Spinal cord (tissue), 10 donors: ENCODE measurements around the gene KRTAP6-2. TPM values are rescaled to one million over a fixed set of nuclear protein-coding genes. Genes with fewer than 3 reads are reported as not detected.
A peak's percentile ranks its signal among the peaks of the same experiment; 100 is the strongest.

ENCODE experiments used
- DNase-seq, 6 donors: peaks; one replicate each; pipeline versions ENCODE4 v3.0.0 to v3.0.0-alpha.2; 2013 to 2015; ENCODE audit warnings: low spot score in 6 of 6, low read depth in 4 of 6
- H3K27ac ChIP-seq: one replicate; pipeline ENCODE4 v1.5.1; 2013; ENCODE audit warnings: low read depth, low read length, control low read depth
- H3K27me3 ChIP-seq: one replicate; pipeline ENCODE4 v1.6.1; 2013; ENCODE audit warnings: low read length; ENCODE audit not compliant: control insufficient read depth, insufficient read depth
- H3K36me3 ChIP-seq: one replicate; pipeline ENCODE4 v1.6.1; 2013; ENCODE audit warnings: low read length; ENCODE audit not compliant: control insufficient read depth, insufficient read depth
- H3K4me1 ChIP-seq: one replicate; pipeline ENCODE4 v1.6.1; 2013; ENCODE audit warnings: low read length; ENCODE audit not compliant: control insufficient read depth, insufficient read depth
- H3K4me3 ChIP-seq: one replicate; pipeline ENCODE4 v1.5.1; 2013; ENCODE audit warnings: low read depth, low read length, control low read depth
- H3K9me3 ChIP-seq: one replicate; pipeline ENCODE4 v1.6.1; 2013; ENCODE audit warnings: low read length; ENCODE audit not compliant: control insufficient read depth, insufficient read depth
- WGBS: methylation state at CpG from one replicate; pipeline ENCODE4 v1.1.5; 2013; ENCODE audit warnings: missing lambda C conversion rate; ENCODE audit not compliant: insufficient coverage; 5-methylcytosine and 5-hydroxymethylcytosine counted together
- polyA plus RNA-seq, 2 donors: library from polyadenylated mRNA; unstranded; fragments of 120-200 nt; gene quantifications; one replicate each; pipeline ENCODE4 v1.2.1, GENCODE V29; 2013; ENCODE audit not compliant: insufficient read length in 2 of 2
- total RNA-seq, 2 donors: library from RNA; depleted of rRNA in 1 of 2; stranded (reverse); fragments of 120-200 nt in 1 of 2; fragments of >200 nt in 1 of 2; gene quantifications; one replicate each; pipeline versions ENCODE4 v1.2.3 to v1.2.4, GENCODE V29; 2013 to 2014
- donor health status: healthy.

The KRTAP6-2 gene
- total and polyA plus RNA-seq, 4 donors: not detected

DNA sequence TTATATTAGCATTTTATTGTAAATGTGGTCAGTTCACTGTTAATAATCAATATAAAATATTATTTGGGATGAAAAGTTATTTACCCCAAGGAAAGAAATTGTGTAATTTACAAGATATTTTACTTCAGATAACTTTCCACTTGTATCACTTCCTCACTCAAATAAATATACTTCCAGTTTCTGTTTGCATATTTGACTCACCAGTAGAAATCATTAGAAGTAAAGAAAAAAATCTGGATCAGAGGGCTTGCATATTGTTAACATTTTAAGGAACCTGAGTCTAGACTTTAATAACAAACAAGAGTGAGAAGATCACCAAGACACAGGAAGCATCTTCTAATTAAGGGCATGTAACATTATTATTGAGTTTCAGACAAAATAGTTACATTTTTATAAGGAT, 21.4 kb upstream of the KRTAP6-2 start:
- no peak for DNase-seq
- H3K4me1 ChIP-seq: no peaks in the 10 kb centered on the region
- H3K27ac ChIP-seq: no peak overlapping the region
- H3K4me3 ChIP-seq: no peak overlapping the region
- no peaks in the 10 kb centered on the region for H3K36me3 ChIP-seq
- H3K27me3 ChIP-seq: no peaks in the 10 kb centered on the region
- H3K9me3 ChIP-seq: no peaks in the 10 kb centered on the region

DNA sequence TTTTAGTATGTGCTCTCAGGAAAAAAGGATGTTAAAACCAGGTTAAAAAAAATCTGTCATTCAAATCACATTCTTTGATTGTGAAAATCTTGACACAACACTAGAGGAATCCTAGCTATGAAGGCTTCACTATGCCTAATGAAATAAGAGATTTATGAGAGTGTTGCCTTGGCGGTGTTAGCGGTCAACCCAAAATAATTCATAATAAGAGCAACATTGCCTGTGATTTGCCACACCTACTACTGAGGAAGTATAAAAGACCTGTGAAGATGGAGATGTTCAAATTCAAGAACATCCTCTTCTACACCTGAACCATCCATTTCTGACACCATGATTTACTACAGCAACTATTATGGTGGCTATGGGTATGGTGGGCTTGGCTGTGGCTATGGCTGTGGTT, 17.4 kb upstream of the KRTAP6-2 start, which contains the start of gene KRTAP20-1:
Gene KRTAP20-1 (plus strand): TSS at position 301 of the 400 bp plus-strand sequence. CDS start 30 bp downstream, at position 331.
- no CpG with 5 or more reads among the region's 2 CpGs for WGBS

DNA sequence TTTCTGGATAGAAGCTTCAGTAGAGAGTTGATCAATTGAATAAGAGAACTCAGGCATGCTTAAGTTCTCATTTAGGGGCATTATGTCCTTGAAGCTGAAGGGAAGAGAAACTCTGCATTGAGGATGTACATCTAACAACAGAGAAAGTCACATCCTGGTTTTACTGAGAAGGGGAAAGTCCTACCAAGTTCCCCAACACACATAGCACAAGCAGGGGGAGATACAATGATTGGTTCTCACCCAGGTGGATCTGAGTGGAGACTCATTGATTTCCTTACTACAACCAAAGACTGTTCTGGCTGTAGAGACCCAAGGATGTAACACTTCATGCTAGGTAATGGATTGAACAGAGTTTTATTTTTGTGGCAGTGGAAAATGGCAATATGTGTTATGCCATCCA, 16.5 kb upstream of the KRTAP6-2 start:
- DNase-seq: no peak
- Histone ChIP-seq H3K9me3 (no peaks in the 10 kb centered on the region), H3K36me3 (no peaks in the 10 kb centered on the region)

More for the DNA sequence above, 17.4 kb upstream of the KRTAP6-2 start, which contains the start of gene KRTAP20-1:
- no peak within 1 kb of the TSS for H3K4me3 ChIP-seq
- no peaks in the 10 kb centered on the region for H3K36me3 ChIP-seq
- H3K4me1 ChIP-seq: no peaks in the 10 kb centered on the region
- no peak for DNase-seq
- no peaks in the 10 kb centered on the region for H3K9me3 ChIP-seq
- H3K27ac ChIP-seq: no peak within 1 kb of the TSS
- no peaks in the 10 kb centered on the region for H3K27me3 ChIP-seq

DNA sequence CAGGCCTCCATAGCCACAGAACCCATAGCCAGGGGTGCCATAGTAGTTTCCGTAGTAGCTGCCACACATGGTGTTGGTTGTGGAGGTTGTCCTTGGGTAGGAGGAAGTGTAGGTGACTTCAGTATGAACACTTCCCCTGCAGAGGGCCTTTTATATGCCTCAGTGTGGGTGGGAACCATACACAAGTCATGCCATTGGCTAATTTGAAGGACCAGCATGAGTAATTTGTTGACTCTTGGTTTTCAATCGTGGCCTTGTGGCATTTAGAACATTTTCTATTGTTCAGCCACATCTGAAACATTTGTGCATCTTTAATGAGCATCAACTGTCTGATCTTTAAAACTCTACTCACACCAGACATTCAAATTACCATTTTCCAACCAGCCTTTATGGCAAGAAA, 15.1 kb upstream of the KRTAP6-2 start, which contains the start of gene KRTAP6-1:
Gene KRTAP6-1 (minus strand): TSS at position 95 of the 400 bp plus-strand sequence. CDS start 26 bp downstream, at position 69.
- Histone ChIP-seq H3K27me3 (no peaks in the 10 kb centered on the region), H3K27ac (no peak within 1 kb of the TSS), H3K36me3 (no peaks in the 10 kb centered on the region), H3K4me3 (no peak within 1 kb of the TSS), H3K4me1 (no peaks in the 10 kb centered on the region), H3K9me3 (no peaks in the 10 kb centered on the region)
- DNase-seq: no peak
- 90% methylated on average over 2 of the region's 2 CpGs for WGBS

More for the DNA sequence above, 16.5 kb upstream of the KRTAP6-2 start:
- Histone ChIP-seq H3K27ac (no peak overlapping the region), H3K4me1 (no peaks in the 10 kb centered on the region), H3K4me3 (no peak overlapping the region), H3K27me3 (no peaks in the 10 kb centered on the region)

DNA sequence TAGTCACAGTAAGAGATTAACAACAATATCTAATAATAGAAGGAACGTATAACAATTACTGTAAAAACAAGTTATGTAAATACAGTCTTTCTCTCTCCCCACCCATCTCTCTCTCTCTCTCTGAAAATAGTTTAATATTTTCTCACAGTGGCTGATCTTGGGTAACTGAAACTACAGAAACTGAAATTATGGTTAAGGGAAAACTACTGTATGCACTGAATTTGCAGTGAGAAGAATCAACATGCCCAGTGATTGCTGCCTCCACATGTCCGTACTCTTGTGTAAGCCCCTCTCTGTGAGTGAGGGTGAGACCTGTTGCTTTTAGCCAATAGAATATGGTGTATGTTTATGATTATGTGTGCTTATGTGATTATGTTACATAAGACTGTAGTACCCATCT, 13.4 kb upstream of the KRTAP6-2 start:
- Histone ChIP-seq H3K9me3 (no peaks in the 10 kb centered on the region), H3K4me1 (no peaks in the 10 kb centered on the region), H3K4me3 (no peak overlapping the region), H3K27ac (no peak overlapping the region), H3K27me3 (no peaks in the 10 kb centered on the region), H3K36me3 (no peaks in the 10 kb centered on the region)
- no peak for DNase-seq
- WGBS: 71% methylated on average over 1 of the region's 2 CpGs

DNA sequence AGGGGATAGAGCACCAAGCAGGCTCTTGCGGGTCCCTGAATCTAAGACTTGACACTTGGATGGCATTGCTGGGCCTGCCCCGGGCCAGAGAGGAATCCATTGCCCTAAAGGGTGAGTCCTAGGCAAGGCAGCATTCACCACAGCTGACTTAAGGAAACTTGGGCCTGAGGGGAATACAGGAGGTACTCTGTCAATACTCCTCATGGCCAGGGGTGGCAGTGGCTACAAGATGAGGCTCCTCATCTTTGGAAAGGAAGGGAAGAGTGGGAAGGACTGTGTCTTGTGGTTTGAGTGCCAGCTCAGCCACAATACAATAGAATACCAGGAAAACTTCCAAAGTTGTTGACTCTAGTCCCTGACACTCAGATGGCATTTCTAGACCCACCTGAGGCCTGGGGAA, 7.3 kb upstream of the KRTAP6-2 start:
- Histone ChIP-seq H3K27ac (no peak overlapping the region), H3K36me3 (no peaks in the 10 kb centered on the region), H3K9me3 (no peaks in the 10 kb centered on the region), H3K4me1 (no peaks in the 10 kb centered on the region), H3K4me3 (no peak overlapping the region), H3K27me3 (no peaks in the 10 kb centered on the region)
- WGBS: 100% methylated on average over 2 of the region's 2 CpGs
- DNase-seq: no peak

DNA sequence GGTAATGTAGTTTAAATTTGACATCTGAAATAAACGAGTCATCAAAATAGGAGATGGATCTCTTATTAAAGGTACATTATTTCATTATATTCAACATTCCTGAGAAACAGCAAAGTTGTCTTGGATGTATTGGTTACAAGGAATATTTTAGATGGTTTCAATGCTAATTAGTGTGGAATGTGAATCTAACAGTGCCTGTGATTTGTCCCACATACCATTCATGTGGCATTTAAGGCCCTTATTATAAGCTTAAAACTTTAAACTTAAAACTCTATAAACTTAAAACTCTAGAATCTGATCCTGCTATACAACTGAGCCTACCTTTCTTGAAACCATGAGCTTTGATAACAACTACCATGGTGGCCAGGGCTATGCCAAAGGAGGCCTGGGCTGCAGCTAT, 2.1 kb upstream of the KRTAP6-2 start, which contains the start of gene KRTAP22-1:
Gene KRTAP22-1 (plus strand): TSS at position 301 of the 400 bp plus-strand sequence.
- Histone ChIP-seq H3K27me3 (no peaks in the 10 kb centered on the region), H3K4me1 (no peaks in the 10 kb centered on the region), H3K9me3 (no peaks in the 10 kb centered on the region), H3K4me3 (no peak within 1 kb of the TSS), H3K36me3 (no peaks in the 10 kb centered on the region), H3K27ac (no peak within 1 kb of the TSS)
- no peak for DNase-seq
- WGBS: no CpG with 5 or more reads among the region's 1 CpG

DNA sequence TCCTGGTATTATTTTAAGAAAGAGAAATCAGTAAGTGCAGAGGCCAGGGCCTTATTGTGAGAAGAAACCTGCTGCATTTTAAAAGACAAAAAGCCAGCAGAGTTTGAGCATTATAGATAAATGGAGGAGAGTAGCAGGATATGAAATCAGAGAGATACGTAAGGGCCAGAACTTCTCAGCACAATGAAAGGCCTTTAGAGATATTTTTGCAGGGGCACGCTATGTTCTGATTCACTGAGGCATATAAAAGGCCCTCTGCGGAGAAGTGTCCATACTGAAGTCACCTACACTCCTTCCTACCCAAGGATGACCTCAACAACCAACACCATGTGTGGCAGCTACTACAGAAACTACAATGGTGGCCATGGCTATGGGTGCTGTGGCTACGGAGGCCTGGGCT, 6.6 kb downstream of the KRTAP6-2 start, which contains the start of gene KRTAP6-3:
Gene KRTAP6-3 (plus strand): TSS at position 301 of the 400 bp plus-strand sequence. CDS start 6 bp downstream, at position 307.
- Histone ChIP-seq H3K4me3 (no peak within 1 kb of the TSS), H3K36me3 (no peaks in the 10 kb centered on the region), H3K4me1 (no peaks in the 10 kb centered on the region), H3K27me3 (no peaks in the 10 kb centered on the region), H3K27ac (no peak within 1 kb of the TSS), H3K9me3 (no peaks in the 10 kb centered on the region)
- 94% methylated on average over 4 of the region's 4 CpGs for WGBS
- no peak for DNase-seq

DNA sequence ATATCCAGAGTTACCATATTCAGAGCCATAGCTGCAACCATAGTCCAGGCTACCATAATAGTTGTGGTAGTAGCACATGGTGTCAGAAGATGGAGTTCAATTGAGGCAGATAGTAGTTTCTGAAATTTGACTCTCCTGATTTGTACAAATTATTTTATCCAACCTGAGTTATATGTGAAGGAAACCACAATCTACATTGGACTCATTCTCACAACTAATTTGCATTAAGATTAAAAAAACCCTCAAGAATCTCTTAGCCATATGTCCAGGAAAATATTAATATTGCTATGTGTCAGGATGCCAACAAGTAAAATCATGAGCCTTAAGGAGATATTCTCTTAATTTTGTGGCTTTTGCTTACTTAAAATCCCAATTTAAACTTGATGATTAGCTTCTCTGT, 8.4 kb downstream of the KRTAP6-2 start, which contains the start of gene KRTAP22-2:
Gene KRTAP22-2 (minus strand): TSS at position 101 of the 400 bp plus-strand sequence.
- Histone ChIP-seq H3K36me3 (no peaks in the 10 kb centered on the region), H3K27me3 (no peaks in the 10 kb centered on the region), H3K9me3 (no peaks in the 10 kb centered on the region), H3K4me3 (no peak within 1 kb of the TSS), H3K4me1 (no peaks in the 10 kb centered on the region), H3K27ac (no peak within 1 kb of the TSS)
- no peak for DNase-seq

DNA sequence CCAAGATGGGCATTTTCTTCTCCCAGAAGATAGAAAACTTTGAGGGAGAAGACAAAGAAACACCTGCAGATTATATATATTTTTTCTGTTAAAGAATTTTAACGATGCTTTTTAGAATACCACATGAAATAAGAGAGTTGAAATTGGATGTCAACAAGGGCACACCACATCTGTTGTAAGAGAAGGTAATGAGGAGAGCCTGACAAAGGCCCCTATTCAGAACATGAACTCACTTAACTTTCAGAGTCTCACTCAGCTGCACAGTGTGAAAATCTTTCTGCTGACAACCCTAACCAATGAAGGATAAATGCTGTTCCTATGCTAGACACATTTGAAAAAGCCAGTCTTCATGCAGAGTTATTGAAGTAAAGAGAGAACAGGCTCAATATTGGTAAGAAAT, 15.8 kb downstream of the KRTAP6-2 start:
- H3K4me3 ChIP-seq: no peak overlapping the region
- WGBS: no CpG with 5 or more reads among the region's 1 CpG
- H3K27ac ChIP-seq: no peak overlapping the region
- no peaks in the 10 kb centered on the region for H3K9me3 ChIP-seq
- peak in 2 of 6 donors; percentile 23 to 27 for DNase-seq
- H3K27me3 ChIP-seq: no peaks in the 10 kb centered on the region
- no peaks in the 10 kb centered on the region for H3K4me1 ChIP-seq
- no peaks in the 10 kb centered on the region for H3K36me3 ChIP-seq
